Activated CD4-positive, alpha-beta T cell treated with anti-CD3 and anti-CD28 coated beads for 36 hours (primary cell): ENCODE results near the gene CEP131. TPM values are rescaled to one million over a fixed set of nuclear protein-coding genes. Genes with fewer than 3 reads are reported as not detected.
A peak's percentile ranks its signal among the peaks of the same experiment; 100 is the strongest.

Source experiments
- ATAC-seq: fragments of 200-7000 bp; cut with Tn5 transposase; one replicate; pipeline ENCODE4 v1.10.0; 2021; ENCODE audit warnings: mild to moderate bottlenecking, moderate library complexity
- CTCF ChIA-PET: fragments of 350-600 bp; sonication (Branson Sonifier 250); formaldehyde crosslinking; loops from one replicate; lab custom pipeline; 2021; ENCODE audit warnings: antibody characterized with exemption; lab: Charles Lee
- POLR2A ChIA-PET: fragments of 350-600 bp; sonication (Branson Sonifier 250); formaldehyde crosslinking; loops from one replicate; lab custom pipeline; 2021; ENCODE audit warnings: antibody characterized with exemption, inconsistent platforms; lab: Charles Lee
- DNase-seq: peaks from one replicate; pipeline ENCODE4 v3.0.0-alpha.2; 2020
- H3K27ac Mint-ChIP-seq: one replicate; pipeline ENCODE4 v1.8.0; 2021; ENCODE audit warnings: mixed read lengths
- H3K27me3 Mint-ChIP-seq: one replicate; pipeline ENCODE4 v1.8.0; 2021; ENCODE audit warnings: mixed read lengths
- H3K36me3 Mint-ChIP-seq: one replicate; pipeline ENCODE4 v1.8.0; 2021; ENCODE audit warnings: low read depth, mixed read lengths
- H3K4me1 Mint-ChIP-seq: one replicate; pipeline ENCODE4 v1.8.0; 2021; ENCODE audit warnings: mixed read lengths
- H3K4me3 Mint-ChIP-seq: one replicate; pipeline ENCODE4 v1.8.0; 2021; ENCODE audit warnings: mild to moderate bottlenecking, moderate library complexity, mixed read lengths
- H3K9me3 Mint-ChIP-seq: one replicate; pipeline ENCODE4 v1.8.0; 2021; ENCODE audit warnings: low read depth, mixed read lengths
- intact Hi-C, 2 experiments: fragments of 100-400 bp; cut with DNase I in 1 of 2; cut with micrococcal nuclease in 1 of 2; formaldehyde crosslinking; loops; one replicate each; pipeline versions ENCODE4 v1.14.2 to v1.15.1; 2022 to 2024; cut with DNase I, micrococcal nuclease
- total RNA-seq, 2 experiments: library from RNA; stranded (reverse); gene quantifications; one replicate each; pipeline ENCODE4 v1.2.3, GENCODE V29; 2021

The CEP131 gene
- total RNA-seq, 2 experiments from 2014 or later, result 7.6 to 9.5 TPM

GRCh38 chr17:81206657-81207056, 16.1 kb downstream of the CEP131 start:
- ChIA-PET POLR2A (interaction anchor here (0.6 kb wide), 1 partner anchor 1529 kb away, joined by 3 read pairs; no protein-coding TSS in a partner anchor), CTCF (interaction anchor here (0.5 kb wide), 1 partner anchor 634 kb away, joined by 3 read pairs; no protein-coding TSS in a partner anchor)
- H3K27ac Mint-ChIP-seq, result no peak overlapping the region
- H3K4me3 Mint-ChIP-seq, result no peak overlapping the region
- H3K9me3 Mint-ChIP-seq, result no peaks in the 10 kb centered on the region
- DNase-seq (no peak), ATAC-seq (no peak)
- no peaks in the 10 kb centered on the region for H3K4me1 Mint-ChIP-seq
- no peaks in the 10 kb centered on the region for H3K27me3 Mint-ChIP-seq
- no peaks in the 10 kb centered on the region for H3K36me3 Mint-ChIP-seq
- intact Hi-C loops, result no loop called here

GRCh38 chr17:81206166-81206565, 16.6 kb downstream of the CEP131 start:
- intact Hi-C loops, result no loop called here
- Mint-ChIP-seq H3K4me1 (no peaks in the 10 kb centered on the region), H3K4me3 (no peak overlapping the region), H3K36me3 (no peaks in the 10 kb centered on the region), H3K9me3 (no peaks in the 10 kb centered on the region), H3K27me3 (no peaks in the 10 kb centered on the region), H3K27ac (no peak overlapping the region)
- no peak for DNase-seq
- POLR2A ChIA-PET, result interaction anchor here (0.6 kb wide), 1 partner anchor 1529 kb away, joined by 3 read pairs; no protein-coding TSS in a partner anchor
- CTCF ChIA-PET, result interaction anchor here (0.5 kb wide), 1 partner anchor 633 kb away, joined by 3 read pairs; no protein-coding TSS in a partner anchor
- ATAC-seq, result no peak

GRCh38 chr17:81204578-81204977, 18.2 kb downstream of the CEP131 start:
- ChIA-PET POLR2A (no interaction called here), CTCF (no interaction called here)
- Mint-ChIP-seq H3K36me3 (no peaks in the 10 kb centered on the region), H3K4me1 (no peaks in the 10 kb centered on the region), H3K27me3 (no peaks in the 10 kb centered on the region), H3K4me3 (no peak overlapping the region), H3K27ac (no peak overlapping the region), H3K9me3 (no peaks in the 10 kb centered on the region)
- intact Hi-C loops, result no loop called here
- DNase-seq (no peak), ATAC-seq (no peak)

- no peaks in the 10 kb centered on the region for H3K9me3 Mint-ChIP-seq
- no peak overlapping the region for H3K4me3 Mint-ChIP-seq
- ChIA-PET POLR2A (no interaction called here), CTCF (interaction anchor here (0.5 to 0.6 kb wide), 2 partner anchors 22 to 573 kb away, joined by 3 to 4 read pairs; no protein-coding TSS in a partner anchor)
- ATAC-seq (no peak), DNase-seq (no peak)
- no peaks in the 10 kb centered on the region for H3K36me3 Mint-ChIP-seq
- H3K27me3 Mint-ChIP-seq, result no peaks in the 10 kb centered on the region
- no peak overlapping the region for H3K27ac Mint-ChIP-seq
- intact Hi-C loops, result no loop called here
- no peaks in the 10 kb centered on the region for H3K4me1 Mint-ChIP-seq
Observed at GRCh38 chr17:81203136-81203535, 19.6 kb downstream of the CEP131 start.

GRCh38 chr17:81202318-81202717, 20.4 kb downstream of the CEP131 start:
- CTCF ChIA-PET, result interaction anchor here (0.6 kb wide), 1 partner anchor 572 kb away, joined by 3 read pairs; no protein-coding TSS in a partner anchor
- Mint-ChIP-seq H3K9me3 (no peaks in the 10 kb centered on the region), H3K36me3 (no peaks in the 10 kb centered on the region), H3K4me3 (no peak overlapping the region), H3K27me3 (no peaks in the 10 kb centered on the region), H3K27ac (no peak overlapping the region), H3K4me1 (no peaks in the 10 kb centered on the region)
- POLR2A ChIA-PET, result no interaction called here
- DNase-seq (no peak), ATAC-seq (no peak)
- intact Hi-C loops, result no loop called here

GRCh38 chr17:81200695-81201580, 21.8 kb downstream of the CEP131 start:
- peak; percentile 71 for ATAC-seq
- POLR2A ChIA-PET, result interaction anchor here (0.7 kb wide), 1 partner anchor 363 kb away, joined by 3 read pairs; no protein-coding TSS in a partner anchor
- peak; percentile 36 for DNase-seq
- Mint-ChIP-seq H3K27me3 (no peaks in the 10 kb centered on the region), H3K27ac (no peak overlapping the region), H3K4me3 (no peak overlapping the region), H3K9me3 (no peaks in the 10 kb centered on the region), H3K4me1 (no peaks in the 10 kb centered on the region), H3K36me3 (no peaks in the 10 kb centered on the region)
- CTCF ChIA-PET, result interaction anchor here (0.7 to 0.9 kb wide), 2 partner anchors 55 to 125 kb away, joined by 3 to 4 read pairs; no protein-coding TSS in a partner anchor
- intact Hi-C loops, result no loop called here

- Mint-ChIP-seq H3K36me3 (no peaks in the 10 kb centered on the region), H3K27me3 (no peaks in the 10 kb centered on the region), H3K4me3 (no peak overlapping the region), H3K4me1 (no peaks in the 10 kb centered on the region), H3K9me3 (no peaks in the 10 kb centered on the region), H3K27ac (no peak overlapping the region)
- DNase-seq (no peak), ATAC-seq (no peak)
- intact Hi-C loops, result no loop called here
- ChIA-PET CTCF (interaction anchor here (0.7 to 0.9 kb wide), 2 partner anchors 54 to 124 kb away, joined by 3 to 4 read pairs; no protein-coding TSS in a partner anchor), POLR2A (no interaction called here)
Observed at GRCh38 chr17:81200201-81200600, 22.6 kb downstream of the CEP131 start.

- H3K9me3 Mint-ChIP-seq, result no peaks in the 10 kb centered on the region
- H3K4me3 Mint-ChIP-seq, result no peak overlapping the region
- H3K36me3 Mint-ChIP-seq, result no peaks in the 10 kb centered on the region
- intact Hi-C loops, result no loop called here
- H3K27ac Mint-ChIP-seq, result no peak overlapping the region
- CTCF ChIA-PET, result interaction anchor here (0.6 kb wide), 1 partner anchor 210 kb away, joined by 3 read pairs; no protein-coding TSS in a partner anchor
- no peak for ATAC-seq
- no peak for DNase-seq
- POLR2A ChIA-PET, result no interaction called here
- H3K27me3 Mint-ChIP-seq, result no peaks in the 10 kb centered on the region
- H3K4me1 Mint-ChIP-seq, result no peaks in the 10 kb centered on the region
Observed at GRCh38 chr17:81199482-81199830, 23.3 kb downstream of the CEP131 start.

GRCh38 chr17:81198826-81199481, 23.8 kb downstream of the CEP131 start:
- ATAC-seq, result no peak
- no peak overlapping the region for H3K4me3 Mint-ChIP-seq
- no peaks in the 10 kb centered on the region for H3K9me3 Mint-ChIP-seq
- no peaks in the 10 kb centered on the region for H3K4me1 Mint-ChIP-seq
- CTCF ChIA-PET, result interaction anchor here (0.6 kb wide), 1 partner anchor 210 kb away, joined by 3 read pairs; no protein-coding TSS in a partner anchor
- DNase-seq, result no peak
- POLR2A ChIA-PET, result interaction anchor here (0.6 kb wide), 1 partner anchor 85 kb away, joined by 3 read pairs; no protein-coding TSS in a partner anchor
- no peaks in the 10 kb centered on the region for H3K36me3 Mint-ChIP-seq
- intact Hi-C loops, result no loop called here
- no peak overlapping the region for H3K27ac Mint-ChIP-seq
- H3K27me3 Mint-ChIP-seq, result no peaks in the 10 kb centered on the region

- Mint-ChIP-seq H3K27ac (no peak overlapping the region), H3K4me1 (no peaks in the 10 kb centered on the region), H3K36me3 (no peaks in the 10 kb centered on the region), H3K27me3 (no peaks in the 10 kb centered on the region), H3K4me3 (no peak overlapping the region), H3K9me3 (no peaks in the 10 kb centered on the region)
- ATAC-seq, result no peak
- DNase-seq, result no peak
- POLR2A ChIA-PET, result no interaction called here
- CTCF ChIA-PET, result no interaction called here
- intact Hi-C loops, result no loop called here
Observed at GRCh38 chr17:81197831-81198490, 24.8 kb downstream of the CEP131 start.

- no peaks in the 10 kb centered on the region for H3K36me3 Mint-ChIP-seq
- no peak overlapping the region for H3K27ac Mint-ChIP-seq
- H3K4me1 Mint-ChIP-seq, result no peaks in the 10 kb centered on the region
- H3K27me3 Mint-ChIP-seq, result no peaks in the 10 kb centered on the region
- ATAC-seq (no peak), DNase-seq (no peak)
- intact Hi-C loops, result no loop called here
- CTCF ChIA-PET, result no interaction called here
- POLR2A ChIA-PET, result no interaction called here
- H3K4me3 Mint-ChIP-seq, result no peak overlapping the region
- H3K9me3 Mint-ChIP-seq, result no peaks in the 10 kb centered on the region
Observed at GRCh38 chr17:81197409-81197795, 25.4 kb downstream of the CEP131 start.
